Endothelial cell of umbilical vein (primary cell): ENCODE data around the gene TNPO3. TPM values are rescaled to one million over a fixed set of nuclear protein-coding genes. Genes with fewer than 3 reads are reported as not detected.
"Not testable (repeated sequence)": the region's sequence is repeated elsewhere in the genome, so short reads cannot be mapped to it uniquely, and the experiment has no call there.

ENCODE experiments used
- BruUV-seq: library from RNA; stranded (reverse); fragments of 400-500 nt; replicated peaks from 2 replicates; lab custom pipeline; 2021; lab: Mats Ljungman, UMichigan
- CTCF ChIA-PET: fragments of 300-600, 350-600 bp; sonication (Branson Sonifier 250); formaldehyde crosslinking; loops from one replicate; lab custom pipeline; 2021; ENCODE audit warnings: antibody characterized with exemption, inconsistent platforms; lab: Charles Lee
- POLR2A ChIA-PET: fragments of 300-600, 350-600 bp; sonication (Branson Sonifier 250); formaldehyde crosslinking; loops from one replicate; lab custom pipeline; 2021; ENCODE audit warnings: antibody characterized with exemption, inconsistent platforms; lab: Charles Lee
- DNase-seq: peaks from one replicate; pipeline ENCODE4 v3.0.0-alpha.2; 2011; ENCODE audit warnings: low read depth, low spot score
- FAIRE-seq: peaks from 2 replicates; lab custom pipeline; 2011; peaks lifted over from hg19 to GRCh38; lab: Jason Lieb, UNC
- H2AFZ ChIP-seq: 2 replicates; pipeline ENCODE4 v1.6.0; 2012; ENCODE audit warnings: low read depth, low read length, control low read depth, inconsistent platforms
- H3K27ac ChIP-seq: 2 replicates; pipeline ENCODE4 v1.5.1; 2011; ENCODE audit warnings: low read depth, mild to moderate bottlenecking, control low read depth, low read length, moderate library complexity; ENCODE audit not compliant: insufficient read depth
- H3K27me3 ChIP-seq, 2 experiments: 2 replicates each; pipeline versions ENCODE4 v1.6.0 to v1.6.1; 2011; ENCODE audit warnings: low read length in 2 of 2, mixed read lengths in 1 of 2; ENCODE audit not compliant: control insufficient read depth in 2 of 2, insufficient read depth in 2 of 2
- H3K36me3 ChIP-seq, 2 experiments: 2 replicates in 1 of 2; 3 replicates in 1 of 2; pipeline ENCODE4 v1.5.1; 2011; ENCODE audit warnings: low read length in 2 of 2, mild to moderate bottlenecking in 1 of 2, moderate library complexity in 1 of 2; ENCODE audit not compliant: control insufficient read depth in 2 of 2, insufficient read depth in 2 of 2; ENCODE audit errors: extremely low read depth in 1 of 2
- H3K4me1 ChIP-seq: 3 replicates; pipeline ENCODE4 v1.5.1; 2011; ENCODE audit warnings: mild to moderate bottlenecking, low read length; ENCODE audit not compliant: control insufficient read depth, insufficient read depth; ENCODE audit errors: extremely low read depth
- H3K4me2 ChIP-seq: 2 replicates; pipeline ENCODE4 v1.6.1; 2011; ENCODE audit warnings: low read length, control low read depth, mixed read lengths; ENCODE audit not compliant: insufficient read depth
- H3K4me3 ChIP-seq, 3 experiments: fragments of 200-600 bp in 1 of 3; sonication (generic), shearing (Covaris generic) in 1 of 3; replicated peaks in 1 of 3; 2 replicates each; pipeline ENCODE4 v1.5.1; 2011 to 2016; ENCODE audit warnings: control low read depth in 3 of 3, low read length in 3 of 3, mild to moderate bottlenecking in 2 of 3, inconsistent platforms in 1 of 3, low read depth in 1 of 3, moderate library complexity in 1 of 3; ENCODE audit not compliant: insufficient read depth in 1 of 3
- H3K79me2 ChIP-seq: 2 replicates; pipeline ENCODE4 v1.6.0; 2012; ENCODE audit warnings: low read length, inconsistent platforms; ENCODE audit not compliant: control insufficient read depth, insufficient read depth
- H3K9ac ChIP-seq: replicated peaks from 2 replicates; pipeline ENCODE3; 2011; ENCODE audit warnings: low read length, control low read depth; ENCODE audit not compliant: insufficient read depth; ENCODE audit errors: extremely low read depth
- H3K9me1 ChIP-seq: replicated peaks from 3 replicates; pipeline ENCODE4 v1.6.0; 2011; ENCODE audit warnings: mild to moderate bottlenecking, low read length; ENCODE audit not compliant: control insufficient read depth, insufficient read depth; ENCODE audit errors: extremely low read depth
- H3K9me3 ChIP-seq: replicated peaks from 2 replicates; pipeline ENCODE4 v1.5.1; 2012; ENCODE audit warnings: low read length, inconsistent platforms; ENCODE audit not compliant: control insufficient read depth, insufficient read depth
- H4K20me1 ChIP-seq: replicated peaks from 2 replicates; pipeline ENCODE3; 2011; ENCODE audit warnings: mild to moderate bottlenecking, low read length; ENCODE audit not compliant: control insufficient read depth, insufficient read depth; ENCODE audit errors: extremely low read depth
- CTCF ChIP-seq, 2 donors: IDR thresholded peaks; 1 replicate in 1 of 2; 2 replicates in 1 of 2; pipeline ENCODE4 v1.5.1; 2011; ENCODE audit warnings: low read length in 2 of 2, mild to moderate bottlenecking in 2 of 2, moderate library complexity in 2 of 2, control low read depth in 1 of 2, inconsistent platforms in 1 of 2, low read depth in 1 of 2; ENCODE audit not compliant: insufficient read depth in 1 of 2; ENCODE audit errors: extremely low read depth in 1 of 2
- EZH2 ChIP-seq: IDR thresholded peaks from 2 replicates; pipeline ENCODE4 v1.6.1; 2012; ENCODE audit warnings: borderline replicate concordance, low read depth, mild to moderate bottlenecking, moderate library complexity, low read length, inconsistent platforms; ENCODE audit not compliant: severe bottlenecking
- FOS ChIP-seq: IDR thresholded peaks from 2 replicates; pipeline ENCODE4 v1.6.1; 2011; ENCODE audit warnings: mild to moderate bottlenecking, low read length, moderate library complexity, borderline replicate concordance; ENCODE audit not compliant: insufficient read depth
- GATA2 ChIP-seq: IDR thresholded peaks from 2 replicates; pipeline ENCODE4 v1.7.0; 2011; ENCODE audit warnings: low read depth, mild to moderate bottlenecking, moderate library complexity, mixed read lengths, low read length; ENCODE audit not compliant: insufficient read length, insufficient read depth
- JUN ChIP-seq: IDR thresholded peaks from 2 replicates; pipeline ENCODE4 v1.6.1; 2011; ENCODE audit warnings: borderline replicate concordance, low read depth; ENCODE audit not compliant: insufficient read length, insufficient read depth
- MAX ChIP-seq: IDR thresholded peaks from 2 replicates; pipeline ENCODE4 v1.6.1; 2011; ENCODE audit not compliant: insufficient read depth, insufficient read length
- MYC ChIP-seq: IDR thresholded peaks from one replicate; pipeline ENCODE4 v1.6.1; 2011; ENCODE audit warnings: mild to moderate bottlenecking, low read depth, low read length
- POLR2A ChIP-seq: IDR thresholded peaks from 2 replicates; pipeline ENCODE4 v1.6.1; 2012; ENCODE audit warnings: low read depth, mild to moderate bottlenecking, control low read depth, low read length
- POLR2AphosphoS5 ChIP-seq: IDR thresholded peaks from 2 replicates; pipeline ENCODE4 v1.6.1; 2012; ENCODE audit warnings: low read depth, mild to moderate bottlenecking, control low read depth, low read length, moderate library complexity; ENCODE audit not compliant: insufficient read depth
- dilution Hi-C: fragments of 300-500 bp; cut with MboI; formaldehyde crosslinking; loops from one replicate; pipeline ENCODE4 v1.15.0; 2019; ENCODE audit warnings: low sequenced_read_pairs; ENCODE audit not compliant: extremely low pct_ligation_motif_present
- intact Hi-C: fragments of 100-400 bp; cut with micrococcal nuclease; formaldehyde crosslinking; loops from one replicate; pipeline ENCODE4 v1.10.0; 2022
- polyA plus RNA-seq, 4 experiments: library from polyadenylated mRNA; depleted of rRNA in 3 of 4; stranded (reverse) in 3 of 4; unstranded in 1 of 4; fragments of >200 nt; gene quantifications; 2 replicates each; pipeline versions ENCODE4 v1.2.1 to v1.2.3, GENCODE V29; 2011 to 2012; ENCODE audit warnings: missing spikeins in 1 of 4
- total RNA-seq: library from RNA; stranded (reverse); gene quantifications from 2 replicates; pipeline ENCODE4 v1.2.3, GENCODE V29; 2021

The TNPO3 gene
- total and polyA plus RNA-seq, 2 donors (not counting 3 experiments of a cell fraction or from before 2014, with no cell fraction given): 29.0 to 46.9 TPM

GRCh38 chr7:128913870-128914565, 140.9 kb downstream of the TNPO3 start:
- intact Hi-C loops: no loop called here
- Histone ChIP-seq H3K27ac (no peak overlapping the region), H2AFZ (no peak overlapping the region), H3K9ac (no peak overlapping the region), H3K4me3 (no peak overlapping the region), H3K9me1 (no peaks in the 10 kb centered on the region), H3K4me2 (no peak overlapping the region), H3K36me3 (no peaks in the 10 kb centered on the region), H4K20me1 (no peaks in the 10 kb centered on the region), H3K79me2 (no peaks in the 10 kb centered on the region), H3K27me3 (peaks cover 48 to 62% of the 10 kb centered on the region in 2 experiments), H3K9me3 (no peaks in the 10 kb centered on the region), H3K4me1 (peaks cover 5% of the 10 kb centered on the region)
- dilution Hi-C loops: no loop called here
- ChIA-PET POLR2A (no interaction called here), CTCF (no interaction called here)
- TF ChIP-seq JUN: no peak
- TF ChIP-seq MAX: no peak
- TF ChIP-seq FOS: no peak
- TF ChIP-seq GATA2: no peak
- no peak for TF ChIP-seq MYC
- no peak for TF ChIP-seq CTCF (IDR thresholded peaks at IDR 0.05; ENCODE audit: extremely low read depth in 1 of 2, insufficient read depth in 1 of 2, low read depth in 1 of 2, low read length in 2 of 2)
- TF ChIP-seq POLR2AphosphoS5: no peak
- TF ChIP-seq EZH2: no peak
- TF ChIP-seq POLR2A: no peak
- no peak for DNase-seq
- BruUV-seq: no TSS peak
- FAIRE-seq: no peak

GRCh38 chr7:128912709-128913495, 142.0 kb downstream of the TNPO3 start:
- dilution Hi-C loops, H2AFZ ChIP-seq, H3K4me1 ChIP-seq, BruUV-seq, H4K20me1 ChIP-seq, H3K9me1 ChIP-seq, H3K9ac ChIP-seq, H3K36me3 ChIP-seq, H3K9me3 ChIP-seq, DNase-seq, intact Hi-C loops, POLR2A ChIA-PET, H3K4me3 ChIP-seq, H3K79me2 ChIP-seq, H3K27ac ChIP-seq, H3K4me2 ChIP-seq: not testable (repeated sequence)
- CTCF ChIA-PET: interaction anchor here (0.8 kb wide), 1 partner anchor 251 kb away, joined by 3 read pairs; no protein-coding TSS in a partner anchor
- H3K27me3 ChIP-seq: peaks cover 50 to 59% of the 10 kb centered on the region in 2 experiments
- FAIRE-seq: peak; percentile 26
